HepG2 (cell line): ENCODE data around the gene NAPSA. TPM values are rescaled to one million over a fixed set of nuclear protein-coding genes. Genes with fewer than 3 reads are reported as not detected.
A peak's percentile ranks its signal among the peaks of the same experiment; 100 is the strongest.

ENCODE experiments used
- ATAC-seq: fragments of 200-7000 bp; cut with Tn5 transposase; 3 replicates; pipeline ENCODE4 v1.9.1; 2020; ENCODE audit warnings: mild to moderate bottlenecking, moderate library complexity
- BruUV-seq: library from RNA; stranded (reverse); fragments of 400-500 nt; replicated peaks from 2 replicates; lab custom pipeline; 2021; lab: Mats Ljungman, UMichigan
- CTCF ChIA-PET: fragments of 300-600 bp; formaldehyde crosslinking; extraction: SDS; loops from one replicate; lab custom pipeline; 2021; ENCODE audit warnings: low total read pairs, inconsistent platforms, low intra/inter-chr PET ratio; lab: Yijun Ruan, JAX
- POLR2A ChIA-PET: fragments of 350-600 bp; sonication (Branson Sonifier 250); formaldehyde crosslinking; loops from one replicate; lab custom pipeline; 2020; ENCODE audit warnings: antibody characterized with exemption, inconsistent platforms; lab: Yijun Ruan, JAX
- DNase-seq: peaks from one replicate; pipeline ENCODE4 v3.0.0-alpha.2; 2015; ENCODE audit warnings: low spot score
- FAIRE-seq: peaks from 3 replicates; lab custom pipeline; 2011; peaks lifted over from hg19 to GRCh38; lab: Jason Lieb, UNC
- H2AFZ ChIP-seq: one replicate; pipeline ENCODE4 v1.6.1; 2011; ENCODE audit warnings: low read length, inconsistent platforms
- H3K27ac ChIP-seq: fragments of 300-600 bp; 3 replicates; pipeline ENCODE4 v1.8.0; 2011; ENCODE audit warnings: mixed run types, mild to moderate bottlenecking, mixed read lengths, low read length, inconsistent platforms; ENCODE audit not compliant: insufficient read depth; ENCODE audit errors: extremely low read length
- H3K27me3 ChIP-seq, 2 experiments: fragments of 200-600 bp in 1 of 2; 2 replicates in 1 of 2; 3 replicates in 1 of 2; pipeline versions ENCODE4 v1.6.0 to v1.8.0; 2011; ENCODE audit warnings: low read length in 2 of 2, mild to moderate bottlenecking in 2 of 2, moderate library complexity in 2 of 2, inconsistent platforms in 1 of 2; ENCODE audit not compliant: insufficient read depth in 2 of 2, control insufficient read depth in 1 of 2
- H3K36me3 ChIP-seq, 2 experiments: fragments of 200-600 bp in 1 of 2; replicated peaks in 1 of 2; 2 replicates in 1 of 2; 3 replicates in 1 of 2; pipeline versions ENCODE4 v1.5.1 to v1.8.0; 2011; ENCODE audit warnings: low read length in 2 of 2, inconsistent platforms in 1 of 2; ENCODE audit not compliant: insufficient read depth in 2 of 2, control insufficient read depth in 1 of 2
- H3K4me1 ChIP-seq: 2 replicates; pipeline ENCODE4 v1.5.1; 2012; ENCODE audit warnings: low read length, inconsistent platforms; ENCODE audit not compliant: insufficient read depth
- H3K4me2 ChIP-seq: 2 replicates; pipeline ENCODE4 v1.6.0; 2011; ENCODE audit warnings: low read depth, low read length, inconsistent platforms
- H3K4me3 ChIP-seq, 3 experiments: fragments of 200-600 bp in 1 of 3; sonication (generic), shearing (Covaris generic) in 1 of 3; replicated peaks in 1 of 3; 2 replicates each; pipeline ENCODE4 v1.5.1; 2011 to 2016; ENCODE audit warnings: low read length in 3 of 3, inconsistent platforms in 2 of 3, low read depth in 2 of 3, mild to moderate bottlenecking in 2 of 3, control low read depth in 1 of 3, mixed read lengths in 1 of 3; ENCODE audit not compliant: insufficient read depth in 1 of 3
- H3K79me2 ChIP-seq: one replicate; pipeline ENCODE4 v1.6.1; 2011; ENCODE audit warnings: low read length, inconsistent platforms; ENCODE audit not compliant: insufficient read depth
- H3K9ac ChIP-seq: 2 replicates; pipeline ENCODE4 v1.6.0; 2011; ENCODE audit warnings: mild to moderate bottlenecking, low read depth, low read length, inconsistent platforms; ENCODE audit not compliant: insufficient read depth
- H3K9me3 ChIP-seq: 2 replicates; pipeline ENCODE4 v1.5.1; 2012; ENCODE audit warnings: mild to moderate bottlenecking, low read length
- H4K20me1 ChIP-seq: 2 replicates; pipeline ENCODE4 v1.6.0; 2011; ENCODE audit warnings: inconsistent platforms, mild to moderate bottlenecking, low read length, moderate library complexity; ENCODE audit not compliant: insufficient read depth
- AGO1 ChIP-seq: fragments of 200-400 bp; formaldehyde crosslinking; IDR thresholded peaks from 2 replicates; pipeline ENCODE4 v1.6.1; 2017; ENCODE audit warnings: mild to moderate bottlenecking, low read depth, low read length, moderate library complexity; ENCODE audit not compliant: poor library complexity, severe bottlenecking
- CREB1 ChIP-seq, 2 experiments: fragments of 450-650 bp in 1 of 2; IDR thresholded peaks; 2 replicates each; pipeline ENCODE4 v1.6.1; 2016 to 2017; ENCODE audit warnings: control low read depth in 1 of 2, mild to moderate bottlenecking in 1 of 2, missing compliant biosample characterization in 1 of 2, missing genetic modification characterization in 1 of 2
- HNRNPH1 ChIP-seq: fragments of 200-400 bp; formaldehyde crosslinking; optimal IDR thresholded peaks from 2 replicates; pipeline ENCODE3; 2017; ENCODE audit warnings: mild to moderate bottlenecking, low read depth, low read length
- HNRNPK ChIP-seq: fragments of 200-400 bp; formaldehyde crosslinking; IDR thresholded peaks from 2 replicates; pipeline ENCODE4 v1.6.1; 2018; ENCODE audit warnings: low read length, low read depth, moderate library complexity, mild to moderate bottlenecking; ENCODE audit not compliant: poor library complexity, severe bottlenecking
- KAT8 ChIP-seq: IDR thresholded peaks from 2 replicates; pipeline ENCODE4 v1.6.1; 2016; ENCODE audit warnings: missing genetic modification reagents, missing compliant biosample characterization
- MED13 ChIP-seq: sonication (generic); formaldehyde crosslinking; IDR thresholded peaks from 2 replicates; pipeline ENCODE4 v1.5.0; 2020; ENCODE audit warnings: missing genetic modification reagents
- MTA1 ChIP-seq: sonication (generic); formaldehyde crosslinking; IDR thresholded peaks from 2 replicates; pipeline ENCODE4 v1.4.0; 2020; ENCODE audit warnings: missing genetic modification reagents, mild to moderate bottlenecking, borderline replicate concordance
- NFAT5 ChIP-seq: sonication (generic); formaldehyde crosslinking; IDR thresholded peaks from 2 replicates; pipeline ENCODE4 v1.4.0; 2020; ENCODE audit warnings: missing genetic modification reagents
- NFE2L2 ChIP-seq: fragments of 150-350 bp; IDR thresholded peaks from 2 replicates; pipeline ENCODE4 v1.6.1; 2014; ENCODE audit warnings: low read length
- NONO ChIP-seq, 2 experiments: fragments of 450-650 bp in 1 of 2; sonication (generic) in 1 of 2; formaldehyde crosslinking in 1 of 2; IDR thresholded peaks in 1 of 2; conservative IDR thresholded peaks in 1 of 2; 2 replicates each; pipeline versions ENCODE4 v1.6.1 to v1.8.0; 2017 to 2022; ENCODE audit warnings: mild to moderate bottlenecking in 1 of 2, missing genetic modification reagents in 1 of 2, moderate library complexity in 1 of 2
- POGZ ChIP-seq: sonication (generic); formaldehyde crosslinking; IDR thresholded peaks from 2 replicates; pipeline ENCODE4 v1.4.0; 2020; ENCODE audit warnings: mild to moderate bottlenecking, missing genetic modification reagents
- POLR2G ChIP-seq: fragments of 200-400 bp; formaldehyde crosslinking; IDR thresholded peaks from 2 replicates; pipeline ENCODE4 v1.6.1; 2018; ENCODE audit warnings: mild to moderate bottlenecking, low read depth, low read length, moderate library complexity
- RBM39 ChIP-seq: fragments of 200-400 bp; formaldehyde crosslinking; IDR thresholded peaks from one replicate; pipeline ENCODE4 v1.6.1; 2018; ENCODE audit warnings: antibody characterized with exemption, mild to moderate bottlenecking, low read depth, low read length; ENCODE audit not compliant: poor library complexity, severe bottlenecking
- SALL1 ChIP-seq: sonication (generic); formaldehyde crosslinking; IDR thresholded peaks from 2 replicates; pipeline ENCODE4 v1.8.0; 2022; ENCODE audit warnings: mild to moderate bottlenecking, missing genetic modification reagents
- SNAPC2 ChIP-seq: sonication (generic); formaldehyde crosslinking; IDR thresholded peaks from 2 replicates; pipeline ENCODE4 v1.8.1; 2022; ENCODE audit warnings: mild to moderate bottlenecking, missing genetic modification reagents
- SP4 ChIP-seq: sonication (generic); formaldehyde crosslinking; IDR thresholded peaks from 2 replicates; pipeline ENCODE4 v1.8.1; 2023; ENCODE audit warnings: mild to moderate bottlenecking, missing genetic modification reagents
- ZNF580 ChIP-seq: IDR thresholded peaks from 2 replicates; pipeline ENCODE4 v1.6.1; 2016; ENCODE audit warnings: low read depth, borderline replicate concordance
- ZNF75D ChIP-seq: sonication (generic); formaldehyde crosslinking; IDR thresholded peaks from 2 replicates; pipeline ENCODE4 v1.8.1; 2023; ENCODE audit warnings: missing genetic modification reagents, mild to moderate bottlenecking, borderline replicate concordance
- ZNF773 ChIP-seq: sonication (generic); formaldehyde crosslinking; IDR thresholded peaks from 2 replicates; pipeline ENCODE4 v1.4.0; 2020; ENCODE audit warnings: missing genetic modification reagents, borderline replicate concordance
- WGBS: methylation state at CpG from one replicate; pipeline ENCODE4 v1.1.6; 2017; ENCODE audit warnings: low lambda C conversion rate; 5-methylcytosine and 5-hydroxymethylcytosine counted together
- in situ Hi-C: cut with HindIII; loops from 2 replicates; pipeline ENCODE4 v1.10.0; 2017; ENCODE audit warnings: low pct_unique_long_range_greater_than_20kb; ENCODE audit not compliant: extremely low pct_ligation_motif_present
- intact Hi-C: fragments of 100-400 bp; cut with micrococcal nuclease; formaldehyde crosslinking; loops from one replicate; pipeline ENCODE4 v1.10.0; 2022; ENCODE audit not compliant: unreplicated experiment
- polyA plus RNA-seq, 8 experiments: library from polyadenylated mRNA; depleted of rRNA in 3 of 8; stranded (reverse) in 7 of 8; unstranded in 1 of 8; fragments of >200 nt; fragmentation: Illumina TruSeq in 4 of 8; extraction: Trizol in 4 of 8; gene quantifications; 2 replicates each; pipeline versions ENCODE4 v1.2.1 to v1.2.3, GENCODE V29; 2011 to 2016; ENCODE audit warnings: low read depth in 4 of 8, missing spikeins in 1 of 8, mixed read lengths in 1 of 8; ENCODE audit not compliant: insufficient read depth in 1 of 8
- total RNA-seq, 5 experiments: library from RNA; depleted of rRNA; stranded (reverse); fragments of >200 nt; fragmentation: Illumina TruSeq; extraction: Trizol; gene quantifications; 2 replicates each; pipeline ENCODE4 v1.2.3, GENCODE V29; 2016; ENCODE audit warnings: low read depth in 1 of 5

NAPSA gene
- total and polyA plus RNA-seq, 2 of the 13 experiments (the other 11 are each of a cell fraction or from before 2014, with no cell fraction given): not detected

DNA sequence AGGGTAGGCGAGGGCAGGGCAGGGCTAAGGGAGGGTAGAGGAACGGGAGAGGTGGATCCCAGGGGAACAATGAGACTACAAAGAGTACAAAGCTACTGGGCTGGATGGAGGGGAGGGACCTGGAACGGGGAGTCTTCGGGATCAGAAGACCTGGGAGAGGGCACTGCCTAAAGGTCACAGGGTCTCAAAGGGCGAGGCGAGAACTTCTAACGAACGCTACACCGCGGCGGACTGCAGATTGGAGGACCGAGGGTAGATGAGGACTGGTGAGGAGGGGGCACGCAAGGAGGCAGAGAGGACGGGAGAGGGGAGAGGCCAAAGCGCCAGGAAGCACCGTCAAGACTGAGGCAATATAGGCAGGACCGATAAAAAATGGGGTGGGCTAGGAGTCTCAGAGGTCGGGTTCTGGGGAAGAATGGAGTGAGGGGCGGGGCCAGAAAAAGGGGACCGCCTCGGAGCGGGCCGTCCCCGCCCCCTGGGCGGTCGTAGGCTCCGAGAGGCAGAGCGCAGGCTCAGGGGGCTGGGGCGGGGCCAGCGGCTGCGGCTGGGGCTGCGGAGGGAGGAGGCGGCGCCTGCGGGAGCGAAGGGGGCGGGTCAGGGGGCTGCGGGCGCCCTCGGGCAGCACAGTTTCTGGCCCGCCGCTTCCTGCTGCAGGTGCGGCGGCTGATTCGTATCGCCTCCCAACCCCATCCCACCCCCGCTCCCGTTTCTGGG lies 34.9 kb downstream of the NAPSA start:
- FAIRE-seq (peak; percentile 15), DNase-seq (peak; percentile 73), ATAC-seq (peak; percentile 66)
- Histone ChIP-seq H3K9me3 (no peaks in the 10 kb centered on the region), H3K36me3 (no peaks in the 10 kb centered on the region), H3K27me3 (no peaks in the 10 kb centered on the region), H2AFZ (no peak overlapping the region), H3K4me2 (peak overlapping the region; percentile 99), H3K27ac (peak overlapping the region; percentile 45), H3K79me2 (no peaks in the 10 kb centered on the region), H3K4me1 (peaks cover 68% of the 10 kb centered on the region), H3K9ac (peak overlapping the region; percentile 58), H4K20me1 (peaks cover 7% of the 10 kb centered on the region; the same call in 1 of the 2 replicates), H3K4me3 (peak overlapping the region; percentile 57 to 80 (median 58))
- intact Hi-C loops (no loop called here), in situ Hi-C loops (no loop called here)
- ChIA-PET POLR2A (no interaction called here), CTCF (no interaction called here)
- no TSS peak for BruUV-seq
- WGBS: 29% methylated on average over 23 of the region's 48 CpGs
- no peak for TF ChIP-seq NONO (IDR thresholded peaks at IDR 0.05)
- 0 out of 2 replicates have a peak, but pooled peaks have one; percentile 44 for TF ChIP-seq NONO (CRISPR knock-in tag; conservative IDR thresholded peaks at IDR 0.05)
- no peak for TF ChIP-seq CREB1 (IDR thresholded peaks at IDR 0.05)
- no peak for TF ChIP-seq CREB1 (CRISPR knock-in tag; IDR thresholded peaks at IDR 0.05)
- no peak for TF ChIP-seq MTA1 (CRISPR knock-in tag)
- no peak for TF ChIP-seq HNRNPH1
- peak; percentile 42; the same call in 1 of the 2 replicates for TF ChIP-seq SALL1 (CRISPR knock-in tag)
- 0 out of 2 replicates have a peak, but pooled peaks have one; percentile 10 for TF ChIP-seq POGZ (CRISPR knock-in tag)
- no peak for TF ChIP-seq RBM39
- TF ChIP-seq KAT8 (CRISPR knock-in tag): 0 out of 2 replicates have a peak, but pooled peaks have one; percentile 14
- TF ChIP-seq HNRNPK: peak; percentile 65
- no peak for TF ChIP-seq POLR2G
- TF ChIP-seq NFAT5: no peak
- no peak for TF ChIP-seq AGO1
- TF ChIP-seq ZNF75D (CRISPR knock-in tag): no peak
- no peak for TF ChIP-seq ZNF773 (CRISPR knock-in tag)
- TF ChIP-seq NFE2L2: no peak
- TF ChIP-seq MED13: no peak
- TF ChIP-seq SNAPC2 (CRISPR knock-in tag): 0 out of 2 replicates have a peak, but pooled peaks have one; percentile 25
- TF ChIP-seq SP4 (CRISPR knock-in tag): peak; percentile 86
- TF ChIP-seq ZNF580 (CRISPR knock-in tag): peak; percentile 17; the same call in 1 of the 2 replicates
